GM13977 (cell line): ENCODE results near the gene RNU5D-1.
A peak's percentile ranks its signal among the peaks of the same experiment; 100 is the strongest.
"Not testable (repeated sequence)": the region's sequence is repeated elsewhere in the genome, so short reads cannot be mapped to it uniquely, and the experiment has no call there.

Source experiments
- DNase-seq: peaks from one replicate; pipeline ENCODE4 v3.0.0; 2012; ENCODE audit warnings: low spot score
- CTCF ChIP-seq: IDR thresholded peaks from 2 replicates; pipeline ENCODE4 v1.5.1; 2012; ENCODE audit warnings: mild to moderate bottlenecking, control low read depth; ENCODE audit not compliant: insufficient read depth; ENCODE audit errors: extremely low read depth, missing control alignments
- in situ Hi-C: fragments of 300-500 bp; cut with MboI; formaldehyde crosslinking; loops from one replicate; pipeline ENCODE4 v1.12.0; 2022; ENCODE audit warnings: low sequenced_read_pairs, low pct_unique_long_range_greater_than_20kb, mixed read lengths, inconsistent platforms; ENCODE audit not compliant: unreplicated experiment

RNU5D-1 gene

GRCh38 chr1:44775930-44776729 is 45.2 kb upstream of the RNU5D-1 start:
- DNase-seq: no peak
- no peak for TF ChIP-seq CTCF
- in situ Hi-C loops: no loop called here

GRCh38 chr1:44775078-44775929 is 44.3 kb upstream of the RNU5D-1 start, which contains the start of gene RPS8:
Gene RPS8 (plus strand): TSS chr1:44775540. CDS start chr1:44775597, 57 bp downstream.
- in situ Hi-C loops: no loop called here
- no peak for TF ChIP-seq CTCF
- DNase-seq: peak; percentile 93

GRCh38 chr1:44766421-44766820 is 35.5 kb upstream of the RNU5D-1 start:
- in situ Hi-C loops, DNase-seq: not testable (repeated sequence)

- no peak for DNase-seq
- in situ Hi-C loops: no loop called here
- no peak for TF ChIP-seq CTCF
Measured at GRCh38 chr1:44760876-44761275, 29.9 kb upstream of the RNU5D-1 start.

- in situ Hi-C loops: no loop called here
- no peak for DNase-seq
- no peak for TF ChIP-seq CTCF
Measured at GRCh38 chr1:44759077-44759476, 28.1 kb upstream of the RNU5D-1 start.

- no peak for DNase-seq
- TF ChIP-seq CTCF: no peak
- in situ Hi-C loops: no loop called here
Measured at GRCh38 chr1:44757420-44757819, 26.4 kb upstream of the RNU5D-1 start.

GRCh38 chr1:44747878-44748277 is 16.9 kb upstream of the RNU5D-1 start:
- in situ Hi-C loops: no loop called here
- TF ChIP-seq CTCF: no peak
- DNase-seq: no peak
